HG03439 (cell line): ENCODE measurements around the gene LRRC8B.
"Not testable (repeated sequence)": the region's sequence is repeated elsewhere in the genome, so short reads cannot be mapped to it uniquely, and the experiment has no call there.

Source experiments
- ATAC-seq: cut with Tn5 transposase; IDR thresholded peaks from one replicate; pipeline ENCODE4 v1.9.1; 2021; ENCODE audit warnings: mild to moderate bottlenecking, moderate library complexity; ENCODE audit not compliant: unreplicated experiment

The LRRC8B gene

DNA sequence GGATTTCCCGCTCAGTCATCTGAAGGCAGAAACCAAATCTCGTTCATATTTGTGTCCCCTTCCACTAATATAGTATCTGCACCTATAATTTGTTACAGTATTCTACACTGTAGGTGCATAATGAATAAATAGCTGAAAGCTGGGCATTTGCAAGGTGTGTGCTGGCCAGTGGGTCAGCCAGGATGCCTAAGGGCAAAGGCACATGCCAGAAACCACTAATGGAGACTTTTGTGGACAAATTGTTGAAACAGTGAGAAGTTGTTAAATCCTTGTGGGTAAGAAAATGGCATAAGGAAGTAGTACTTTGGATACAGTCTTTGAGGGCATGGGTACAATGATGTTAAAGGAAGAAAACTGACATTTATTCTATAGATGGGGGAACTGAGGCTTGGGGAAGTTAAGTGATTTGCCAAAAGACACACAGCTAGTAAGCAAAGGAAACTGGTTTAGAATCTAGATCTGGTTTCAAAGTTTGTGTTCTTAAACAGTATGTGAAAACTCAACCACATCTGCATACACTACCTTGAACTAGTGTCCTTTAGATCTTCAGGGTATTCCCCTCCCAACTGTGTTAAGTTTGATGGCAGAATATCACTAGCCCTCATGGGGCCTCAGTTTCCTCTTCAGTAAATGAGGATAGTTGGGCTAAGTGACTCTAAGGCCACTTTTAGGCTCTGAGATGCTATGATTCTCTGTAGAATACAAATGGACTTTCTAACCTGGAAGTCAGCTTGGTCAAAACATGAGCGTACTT, 81.8 kb downstream of the LRRC8B start:
- ATAC-seq: no peak

DNA sequence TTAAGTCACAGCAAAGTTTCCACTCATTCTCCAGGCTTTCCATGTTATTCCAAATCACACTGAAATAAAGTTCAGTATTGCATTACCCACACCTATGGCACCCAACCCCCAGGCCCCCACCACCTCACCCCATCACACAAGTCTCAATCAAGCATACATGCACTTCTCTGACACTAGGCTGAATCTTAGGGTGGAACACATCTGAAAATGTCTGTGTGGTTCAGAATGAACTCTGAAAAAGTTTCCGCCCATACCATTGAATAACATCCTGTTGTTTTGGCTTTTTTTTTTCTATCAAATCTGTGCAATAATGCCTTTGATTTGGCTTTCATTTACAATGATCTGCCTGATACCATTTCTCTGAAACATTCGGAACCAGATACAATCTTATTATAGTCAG, 82.5 kb downstream of the LRRC8B start:
- no peak for ATAC-seq

- ATAC-seq: no peak
Measured at GRCh38 chr1:89607586-89608318, 83.1 kb downstream of the LRRC8B start.

DNA sequence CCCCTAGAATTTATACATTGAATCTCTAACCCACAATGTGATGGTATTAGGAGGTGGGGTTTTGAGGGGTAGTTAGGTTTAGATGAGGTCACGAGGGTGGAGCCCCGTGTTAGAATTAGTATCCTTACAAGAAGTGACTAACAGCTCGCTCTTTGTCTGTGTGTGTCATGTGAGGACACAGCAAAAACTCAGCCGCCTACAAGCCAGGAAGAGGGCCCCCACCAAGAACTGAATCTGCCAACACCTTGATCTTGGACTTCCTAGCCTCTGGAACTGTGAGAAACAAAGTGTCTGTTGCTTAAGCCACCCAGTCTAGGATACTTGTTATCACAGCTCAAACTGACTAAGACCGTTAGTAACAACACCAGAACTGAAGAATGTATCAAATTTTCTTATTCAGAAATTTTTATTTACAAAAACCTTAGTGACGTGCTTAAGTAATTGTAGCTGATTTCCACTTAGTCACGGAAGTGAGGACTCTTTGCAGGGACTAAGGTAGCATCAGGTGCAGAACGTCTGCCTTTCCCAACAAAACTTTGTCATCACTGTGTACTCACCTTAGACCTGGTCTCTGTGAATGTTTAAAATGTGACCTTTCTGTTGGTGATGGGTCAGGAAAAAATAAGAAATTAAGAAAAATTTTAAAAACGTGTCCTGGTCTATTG, 83.8 kb downstream of the LRRC8B start:
- ATAC-seq: no peak

- ATAC-seq: no peak
Measured at GRCh38 chr1:89608984-89609725, 84.5 kb downstream of the LRRC8B start.

DNA sequence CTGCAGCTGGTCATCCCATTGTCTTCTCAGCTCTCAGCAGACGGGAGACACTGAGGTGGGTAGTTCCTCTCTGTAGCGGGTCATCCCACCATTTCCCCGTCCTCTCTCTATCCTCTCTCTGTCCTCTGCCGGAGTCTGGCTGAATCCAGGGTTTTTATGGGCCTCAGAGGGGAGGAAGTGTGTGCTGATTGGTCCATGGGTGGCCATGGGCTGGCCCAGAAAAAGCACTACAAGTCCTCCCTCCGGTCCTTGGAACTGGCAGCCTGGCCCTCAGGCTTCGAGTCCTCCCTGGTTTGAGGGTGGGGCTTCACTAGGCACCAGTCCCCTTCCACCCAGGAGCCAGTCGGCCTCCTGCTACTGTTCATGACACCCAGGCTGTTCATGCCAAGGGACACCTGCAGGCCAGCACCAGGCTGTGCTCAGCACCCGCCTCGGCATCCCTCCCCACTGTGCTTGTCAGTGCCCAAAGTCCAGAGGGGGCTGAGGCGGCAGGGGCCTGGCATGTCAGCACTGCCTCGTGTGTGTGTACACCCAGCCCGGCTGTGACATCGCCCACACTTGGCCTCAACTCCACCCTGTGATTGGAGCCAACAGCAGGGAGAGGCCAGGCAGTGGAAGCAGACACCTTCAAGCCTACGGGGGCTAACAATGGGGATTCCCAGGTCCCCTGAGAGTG, 85.3 kb downstream of the LRRC8B start:
- ATAC-seq: no peak

DNA sequence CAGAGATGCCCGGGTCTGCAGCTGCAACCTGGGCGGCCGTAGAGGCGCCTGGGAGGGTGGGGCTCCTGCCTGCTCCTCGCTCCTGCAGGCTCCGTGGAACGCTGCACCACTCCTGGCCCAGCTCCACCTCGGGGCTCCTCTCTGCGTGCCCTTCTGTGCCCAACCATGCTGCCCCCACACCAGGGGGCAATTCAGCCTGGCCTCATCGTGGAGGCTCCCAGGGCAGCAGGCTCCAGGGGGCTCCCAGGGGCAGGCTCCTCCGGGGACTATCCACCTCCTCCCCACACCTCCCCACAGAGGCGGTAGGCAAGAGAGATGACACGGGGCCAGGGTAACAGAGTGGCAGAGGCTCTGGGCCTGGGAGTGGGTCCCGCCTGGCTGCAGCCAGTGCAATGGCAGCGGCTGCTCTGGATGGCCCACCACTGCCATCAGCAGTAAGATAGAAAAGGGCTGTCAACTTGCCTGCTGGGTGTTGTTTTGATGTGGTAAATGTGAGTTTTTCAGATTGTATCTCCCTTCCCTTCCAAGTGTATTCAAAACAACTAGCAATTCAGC, 85.9 kb downstream of the LRRC8B start:
- no peak for ATAC-seq

DNA sequence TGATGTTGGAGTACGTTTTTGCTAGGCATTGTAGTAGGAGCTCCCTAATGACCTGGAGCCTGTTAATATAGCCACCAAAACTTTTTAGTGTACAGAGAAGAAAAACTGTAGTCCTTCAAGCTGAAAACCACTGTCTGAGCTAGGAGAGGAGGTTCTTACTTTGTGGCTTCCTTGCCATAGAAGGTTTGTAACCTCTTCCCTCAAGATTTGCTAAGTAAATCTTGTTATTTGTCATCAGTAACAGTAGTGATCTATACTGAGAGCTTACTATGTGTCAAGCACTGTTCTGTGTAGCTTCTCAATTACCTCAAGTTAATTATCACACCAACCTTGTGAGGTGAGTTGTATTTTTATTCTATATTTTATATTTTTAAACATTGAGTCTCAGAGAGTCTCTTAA, 87.1 kb downstream of the LRRC8B start:
- ATAC-seq: peak; percentile 96

GRCh38 chr1:89613928-89614327, 89.3 kb downstream of the LRRC8B start:
- no peak for ATAC-seq

- ATAC-seq: no peak
Measured at GRCh38 chr1:89615676-89616598, 91.3 kb downstream of the LRRC8B start.

DNA sequence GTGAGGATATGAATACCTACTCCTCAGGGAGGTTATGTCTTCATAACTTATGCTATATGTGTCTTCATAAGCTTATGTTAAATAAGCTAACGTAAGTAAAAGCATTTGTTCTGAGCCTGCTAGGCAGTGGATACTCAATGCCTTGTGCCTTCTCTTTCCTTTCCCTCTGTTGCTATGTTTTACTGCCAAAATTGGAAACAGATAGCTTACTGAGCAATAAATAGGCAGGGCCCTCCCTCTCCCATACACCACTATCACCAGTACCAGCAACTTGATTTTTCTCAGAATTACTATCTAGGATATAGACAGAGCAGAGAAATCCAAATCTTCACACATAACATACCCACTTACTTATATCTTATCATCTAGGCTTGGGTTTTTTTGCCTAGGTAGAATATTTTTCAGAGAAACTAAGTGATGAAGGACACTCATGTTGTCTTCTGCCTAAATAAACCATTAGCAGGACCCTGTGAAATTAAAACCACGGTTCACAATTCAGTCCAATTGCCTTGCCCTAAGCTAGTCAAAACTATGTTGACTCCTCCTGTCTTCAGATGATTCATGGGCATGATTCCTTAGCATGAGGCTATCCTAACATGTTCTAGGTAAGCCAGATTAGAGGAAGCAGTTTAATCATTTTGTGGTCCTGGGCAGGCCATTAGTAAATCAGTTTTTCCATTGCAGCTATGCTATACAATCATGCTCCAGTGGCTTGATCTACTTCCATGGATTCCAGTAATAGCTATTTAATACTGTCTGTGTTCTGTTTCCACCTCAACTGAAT, 92.4 kb downstream of the LRRC8B start:
- no peak for ATAC-seq

GRCh38 chr1:89620664-89621063, 96.0 kb downstream of the LRRC8B start:
- ATAC-seq: no peak

- ATAC-seq: no peak
Measured at GRCh38 chr1:89622895-89623294, 98.3 kb downstream of the LRRC8B start.

DNA sequence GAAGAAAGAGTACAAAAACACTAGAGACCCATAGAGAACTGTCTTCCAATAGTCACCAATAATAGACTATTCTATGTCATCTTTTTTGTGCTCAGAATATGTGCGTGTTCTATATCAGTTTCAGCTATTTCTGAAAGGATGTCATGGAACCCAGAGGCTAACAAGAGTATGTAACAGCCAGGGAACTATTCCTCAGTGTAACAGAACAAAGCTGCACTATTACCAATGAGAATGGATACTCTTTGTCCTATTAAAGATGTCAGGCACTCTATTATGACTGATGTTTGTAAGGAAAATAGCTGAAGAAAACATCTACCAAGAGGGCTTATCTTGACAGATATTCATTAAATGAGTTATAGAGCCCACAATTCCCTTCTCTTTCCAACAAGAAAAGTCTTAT, 99.7 kb downstream of the LRRC8B start:
- ATAC-seq: no peak

DNA sequence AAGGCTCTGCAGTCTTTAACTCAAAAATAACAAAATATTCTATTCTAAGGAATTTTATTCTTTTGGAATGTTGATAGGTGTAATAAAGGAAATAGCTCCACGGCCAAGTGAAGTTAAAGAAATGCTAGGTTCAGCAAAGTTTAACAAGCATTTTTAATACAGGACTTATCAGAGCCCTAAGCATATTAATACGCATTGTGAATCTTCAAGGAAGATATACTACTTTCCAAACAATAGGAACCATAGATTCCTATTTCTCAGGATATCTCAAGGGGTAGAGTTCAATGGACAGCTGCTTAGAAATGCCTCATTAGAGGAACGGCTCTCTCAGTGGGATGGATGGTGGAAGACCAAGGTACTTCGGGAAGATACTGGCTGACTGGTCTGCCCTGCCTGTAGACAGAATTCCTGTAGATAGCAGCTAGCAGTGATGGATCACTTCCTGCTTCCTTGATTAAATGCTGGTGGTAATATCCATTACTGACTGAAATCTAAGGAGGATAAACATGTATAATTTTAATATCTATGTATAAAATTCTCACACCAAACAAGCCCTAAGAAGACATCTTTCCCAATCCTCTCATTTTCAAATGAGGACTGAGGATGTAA, 100.2 kb downstream of the LRRC8B start:
- ATAC-seq: no peak

DNA sequence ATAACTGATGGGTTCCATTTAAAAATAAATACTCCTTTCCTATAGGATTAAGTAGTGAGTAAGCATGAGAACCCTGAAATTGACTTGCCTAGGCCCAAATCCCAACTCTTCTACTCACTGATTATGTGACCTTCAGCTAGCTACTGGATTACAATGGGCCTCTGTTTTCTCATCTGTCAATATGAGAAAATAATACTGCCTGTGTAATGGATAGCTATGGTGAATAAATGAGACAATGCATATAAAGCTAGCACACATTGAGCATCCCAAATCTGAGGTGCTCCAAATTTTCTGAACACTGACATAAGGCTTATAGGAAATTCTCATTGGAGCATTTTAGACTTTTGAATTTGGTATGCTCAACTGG, 103.0 kb downstream of the LRRC8B start:
- ATAC-seq: no peak

DNA sequence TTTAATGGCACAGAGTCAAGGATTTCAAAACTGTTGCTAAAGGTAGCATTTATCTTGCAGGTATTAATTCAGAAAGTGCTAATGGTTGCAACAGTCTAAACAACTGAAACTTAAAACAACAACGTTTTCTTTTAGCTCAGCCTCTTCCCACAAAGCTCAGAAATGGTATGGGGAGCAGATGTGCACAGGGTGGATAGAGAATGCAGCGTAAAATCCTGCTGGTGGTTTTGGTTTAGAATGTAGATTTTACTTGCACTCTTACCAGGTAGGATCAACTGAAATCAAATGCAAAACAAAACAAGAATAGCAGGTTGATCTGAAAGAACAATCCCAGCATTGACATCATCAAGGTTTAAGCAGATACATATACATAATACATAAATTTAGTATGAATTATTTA, 104.5 kb downstream of the LRRC8B start:
- ATAC-seq: no peak

DNA sequence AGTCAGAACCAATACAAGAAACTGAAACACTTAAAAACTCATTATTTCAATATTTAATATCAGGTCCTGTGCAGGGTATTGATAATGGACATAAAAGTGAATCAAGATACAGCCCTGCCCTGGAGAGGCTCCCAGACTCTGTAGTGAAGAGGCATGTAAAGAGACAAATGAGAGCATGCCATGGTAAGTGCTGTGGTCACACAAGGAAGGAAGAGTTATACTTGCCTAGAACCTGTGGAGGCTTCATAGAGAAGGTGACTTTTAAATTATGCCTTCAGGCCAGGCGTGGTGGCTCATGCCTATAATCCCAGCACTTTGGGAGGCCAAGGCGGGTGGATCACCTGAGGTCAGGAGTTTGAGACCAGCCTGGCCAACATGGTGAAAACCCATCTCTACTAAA, 105.0 kb downstream of the LRRC8B start:
- ATAC-seq: not testable (repeated sequence)
